ENCODE measurements around the gene PNKD.

PNKD gene

DNA sequence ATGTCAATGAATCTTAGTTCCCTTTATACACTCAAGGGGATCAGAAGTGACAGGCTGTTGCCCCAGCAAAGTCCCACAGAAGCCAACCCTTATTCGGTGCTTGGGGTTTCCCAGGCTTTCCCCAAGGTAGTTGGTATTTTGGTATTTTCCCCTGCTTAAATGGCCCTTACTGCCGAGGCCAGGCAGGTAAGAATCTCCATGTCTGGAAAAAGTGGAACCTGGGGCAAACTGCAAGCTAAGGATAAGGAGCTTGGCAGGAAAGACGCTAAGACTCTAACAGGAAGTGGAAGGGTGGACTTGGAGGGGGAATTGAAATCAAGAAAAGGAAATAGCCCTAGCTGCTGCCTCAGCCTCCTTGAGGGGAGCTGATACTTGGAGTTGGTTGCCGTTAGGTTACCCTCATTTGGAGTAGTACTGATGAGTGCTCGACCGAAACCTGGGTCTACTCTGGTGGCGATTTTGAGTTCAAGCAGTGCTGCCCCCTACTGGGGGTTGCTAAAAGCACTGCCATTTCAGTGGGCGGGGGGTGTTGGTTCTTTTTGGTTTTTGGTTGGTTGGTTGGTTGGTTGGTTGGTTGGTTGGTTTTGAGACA is 12.8 kb upstream of the PNKD start:
- peak; percentile 64 for DNase-seq (ENCODE audit: low spot score)

DNA sequence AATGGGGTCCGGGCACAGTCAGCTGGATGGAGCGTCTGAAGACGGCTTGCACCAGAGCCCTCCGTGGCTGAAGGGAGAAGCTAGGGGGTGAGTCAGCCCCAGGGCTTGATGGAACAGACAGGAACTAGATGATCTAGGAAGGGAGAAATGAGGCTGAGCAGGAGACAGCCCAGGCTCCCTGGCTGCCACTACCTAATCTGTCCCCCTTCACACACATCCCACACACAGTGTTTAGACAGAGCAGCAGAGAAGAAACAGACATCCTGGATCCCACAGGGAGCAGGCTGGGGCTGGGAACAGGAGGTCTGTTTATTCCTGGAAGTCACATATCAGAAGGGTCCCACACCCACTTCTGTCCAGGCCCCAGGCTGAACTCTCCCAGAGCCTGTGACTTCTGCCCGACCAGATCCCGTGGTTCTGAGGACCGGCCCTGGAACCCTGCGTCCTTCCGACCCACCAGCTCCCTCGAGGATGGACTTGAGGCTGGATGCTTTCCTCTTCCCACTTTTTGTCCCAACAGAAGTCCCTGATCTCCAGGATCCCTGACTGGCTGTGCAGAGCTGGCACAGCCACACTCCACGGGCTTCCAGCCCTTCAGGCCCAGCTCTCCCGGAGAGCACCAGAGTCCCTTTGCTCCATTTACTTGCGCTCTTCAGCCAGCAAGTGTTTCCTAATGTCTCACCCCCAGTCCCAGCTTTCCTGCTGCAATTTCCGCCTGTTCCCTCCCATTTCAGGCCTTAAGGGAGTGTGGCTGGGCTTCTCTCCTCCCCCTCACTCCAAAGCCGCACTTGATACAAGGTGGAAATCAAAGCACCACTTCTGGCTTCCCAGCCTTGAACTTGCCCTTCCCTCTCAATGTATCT is 11.0 kb upstream of the PNKD start:
- DNase-seq (ENCODE audit: low spot score) = no peak

GRCh38 chr2:218260166-218260565 is 10.2 kb upstream of the PNKD start:
- DNase-seq (ENCODE audit: low spot score) = no peak

DNA sequence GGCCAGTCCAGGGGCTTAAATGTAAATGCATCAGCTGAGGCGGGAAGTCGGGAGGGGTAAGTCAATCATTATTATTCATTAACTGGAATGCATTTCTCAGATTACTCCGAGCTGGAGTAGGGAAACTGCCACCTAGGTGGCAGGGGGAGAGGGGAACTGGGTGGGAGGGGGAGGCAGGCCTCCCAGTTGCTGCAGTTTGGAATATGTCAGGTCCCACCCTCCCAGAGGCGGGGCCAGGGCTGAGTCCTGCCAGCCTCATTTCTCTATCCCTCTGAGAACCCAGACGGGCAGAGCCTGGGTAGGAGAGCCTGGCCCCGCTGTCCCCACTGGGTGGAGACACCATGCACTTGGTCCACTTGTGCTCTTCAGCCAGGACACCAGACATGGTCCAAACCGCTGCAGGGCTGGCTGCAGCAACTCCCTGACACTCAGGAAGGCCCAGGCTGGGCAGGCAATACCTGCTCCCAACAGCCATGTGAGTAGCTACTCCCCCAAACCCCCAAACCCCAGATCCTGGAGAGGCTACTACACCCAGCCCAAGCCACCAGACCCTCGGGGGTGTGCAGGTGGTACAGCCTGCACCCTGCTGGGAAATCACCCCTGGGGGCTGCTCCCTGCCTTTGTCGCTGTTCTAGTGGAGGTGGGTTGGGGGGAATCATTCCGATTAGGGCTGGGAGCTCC is 9.4 kb upstream of the PNKD start, which contains the start of gene GPBAR1:
GPBAR1 (plus strand) TSS at position 274 of the 681 bp plus-strand sequence. CDS start 1,710 bp downstream, outside the sequence.
- DNase-seq (ENCODE audit: low spot score) = no peak

DNA sequence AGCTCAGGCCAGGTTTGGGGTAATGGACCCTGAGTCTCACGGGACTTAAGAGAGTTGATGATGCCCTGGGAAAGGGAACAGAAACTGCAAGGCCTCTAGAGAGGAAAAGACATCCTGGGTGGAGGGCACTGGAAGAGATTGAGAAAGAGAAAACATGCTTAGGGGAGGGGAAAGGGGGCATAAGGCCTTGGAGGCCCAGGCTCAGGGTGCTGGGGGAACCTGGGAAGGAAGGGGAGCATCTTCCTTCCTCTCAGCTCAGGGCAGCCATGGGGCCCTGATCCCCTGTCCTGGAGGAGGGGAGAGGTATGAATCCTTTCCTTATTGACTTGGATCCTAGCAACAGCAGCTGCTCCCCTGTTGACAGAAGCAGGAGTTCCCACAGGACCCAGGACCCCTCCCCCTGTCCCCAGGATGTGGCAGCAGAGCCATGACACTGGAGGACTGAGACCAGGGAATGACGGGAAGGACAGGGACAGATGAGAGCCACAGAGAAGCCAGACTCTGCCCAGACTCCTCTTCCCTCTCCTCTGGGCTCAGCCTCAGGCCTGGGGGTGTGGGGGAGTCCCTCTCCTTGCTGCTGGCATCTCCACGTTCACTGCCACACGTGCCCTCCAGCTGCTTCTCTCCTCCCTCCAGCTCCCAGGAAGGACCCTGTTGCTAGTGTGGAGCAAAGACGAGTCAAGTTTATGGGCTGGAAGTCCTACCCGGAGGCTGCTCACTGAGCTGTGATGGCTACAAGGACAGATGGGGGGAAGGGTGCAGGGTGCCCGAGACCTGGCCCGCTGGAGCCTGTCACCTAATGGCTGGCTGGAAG is 8.7 kb upstream of the PNKD start:
- no peak for DNase-seq (ENCODE audit: low spot score)

DNA sequence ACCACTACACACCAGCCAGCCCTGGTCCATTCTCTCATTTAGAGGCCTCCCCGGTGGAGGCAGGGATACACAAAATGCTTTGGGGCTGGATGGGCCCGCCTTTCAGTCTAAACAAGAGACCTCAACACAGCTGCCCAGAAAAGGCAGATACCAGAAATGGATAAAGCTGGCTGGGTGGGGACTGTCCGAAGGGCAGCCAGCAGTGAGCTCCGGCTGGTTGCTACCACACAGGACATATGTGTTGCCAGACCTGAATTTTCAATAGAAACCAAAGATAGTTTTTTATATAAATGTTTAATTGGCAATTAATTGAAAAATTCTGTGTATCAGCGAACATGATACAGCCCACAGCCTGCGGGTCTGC is 8.1 kb upstream of the PNKD start:
- no peak for DNase-seq (ENCODE audit: low spot score)

- no peak for DNase-seq (ENCODE audit: low spot score)
Measured at GRCh38 chr2:218262631-218263586, 7.4 kb upstream of the PNKD start.

DNA sequence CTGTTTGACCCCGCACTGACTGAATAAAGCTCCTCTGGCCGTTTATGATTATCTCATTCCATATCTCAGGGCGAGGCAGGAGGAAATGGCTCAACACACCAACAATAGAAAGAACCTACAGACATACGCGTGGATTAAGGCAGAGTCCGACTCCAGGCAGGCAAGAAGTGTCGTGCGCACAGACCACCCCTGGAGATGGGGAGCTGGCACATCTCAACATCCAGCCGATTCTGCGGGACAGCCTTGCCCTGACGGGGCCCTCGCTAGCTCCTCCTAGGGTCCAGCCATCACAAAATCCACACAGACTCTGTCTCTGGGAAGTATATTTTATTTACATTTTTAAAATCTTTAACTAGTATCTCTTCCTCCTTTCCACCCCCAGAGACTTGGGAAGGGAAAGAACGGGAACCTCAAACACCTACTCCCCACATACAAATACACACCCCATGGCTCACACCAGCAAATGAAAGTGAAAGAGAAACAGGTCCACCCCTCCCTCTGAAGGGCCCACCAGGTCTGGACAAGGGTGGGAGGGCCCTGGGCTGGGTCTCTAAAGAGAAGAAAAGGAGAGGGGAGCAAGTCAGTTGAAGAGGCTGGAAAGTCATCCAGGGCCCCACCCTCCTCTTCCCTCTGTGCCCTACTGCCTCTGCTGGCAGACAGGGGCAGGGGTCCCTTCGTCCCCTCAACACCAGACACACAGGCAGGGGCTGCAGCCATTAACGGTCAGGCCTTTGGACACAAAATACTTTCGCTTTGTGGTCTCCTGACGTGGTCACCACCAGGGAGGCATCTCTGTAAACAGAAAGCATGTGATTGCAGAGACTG is 6.3 kb upstream of the PNKD start:
- no peak for DNase-seq (ENCODE audit: low spot score)

- no peak for DNase-seq (ENCODE audit: low spot score)
Measured at GRCh38 chr2:218264773-218265561, 5.4 kb upstream of the PNKD start.

DNA sequence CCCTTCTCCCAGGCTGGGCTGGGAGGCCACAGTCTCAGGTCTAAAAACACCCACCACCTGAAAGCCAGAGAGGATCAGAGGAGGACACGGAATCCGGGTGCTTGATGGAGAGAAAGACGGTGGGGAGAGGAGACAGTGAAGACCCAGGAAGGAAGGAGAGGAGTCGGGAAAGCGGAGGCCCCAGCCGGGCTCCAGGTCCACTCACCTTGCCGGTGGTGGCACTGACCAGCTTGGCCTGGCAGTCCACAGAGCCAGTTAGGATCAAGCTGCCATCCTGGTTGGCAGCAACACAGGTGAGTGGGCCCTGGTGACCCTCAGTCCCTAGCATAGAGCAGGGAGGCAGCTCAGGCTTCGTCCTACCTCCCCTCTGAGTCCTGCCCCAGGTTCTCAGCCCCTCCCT is 4.7 kb upstream of the PNKD start:
- no peak for DNase-seq (ENCODE audit: low spot score)

GRCh38 chr2:218266316-218266979 is 3.9 kb upstream of the PNKD start:
- DNase-seq (ENCODE audit: low spot score) = no peak

- DNase-seq (ENCODE audit: low spot score) = no peak
Measured at GRCh38 chr2:218267259-218267658, 3.1 kb upstream of the PNKD start.

- peak; percentile 34 for DNase-seq (ENCODE audit: low spot score)
Measured at GRCh38 chr2:218270721-218271486, 585 bp downstream of the PNKD start.

DNA sequence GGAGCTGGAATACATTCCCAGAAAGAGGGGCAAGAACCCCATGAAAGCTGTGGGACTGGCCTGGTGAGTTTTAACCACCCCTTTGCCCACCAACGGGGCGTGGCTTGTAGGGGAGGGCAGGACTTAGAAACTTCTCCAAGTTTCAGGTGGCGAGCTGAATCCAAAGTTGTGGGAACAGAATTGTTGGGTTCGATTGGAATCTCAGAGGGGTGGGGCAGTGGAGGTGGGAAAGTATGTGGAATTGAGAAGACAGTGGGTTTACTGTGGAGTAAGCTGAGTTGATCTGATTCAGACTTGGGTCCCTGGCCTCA is 1.1 kb downstream of the PNKD start:
- DNase-seq (ENCODE audit: low spot score) = no peak

- DNase-seq (ENCODE audit: low spot score) = no peak
Measured at GRCh38 chr2:218271865-218272530, 1.7 kb downstream of the PNKD start.

DNA sequence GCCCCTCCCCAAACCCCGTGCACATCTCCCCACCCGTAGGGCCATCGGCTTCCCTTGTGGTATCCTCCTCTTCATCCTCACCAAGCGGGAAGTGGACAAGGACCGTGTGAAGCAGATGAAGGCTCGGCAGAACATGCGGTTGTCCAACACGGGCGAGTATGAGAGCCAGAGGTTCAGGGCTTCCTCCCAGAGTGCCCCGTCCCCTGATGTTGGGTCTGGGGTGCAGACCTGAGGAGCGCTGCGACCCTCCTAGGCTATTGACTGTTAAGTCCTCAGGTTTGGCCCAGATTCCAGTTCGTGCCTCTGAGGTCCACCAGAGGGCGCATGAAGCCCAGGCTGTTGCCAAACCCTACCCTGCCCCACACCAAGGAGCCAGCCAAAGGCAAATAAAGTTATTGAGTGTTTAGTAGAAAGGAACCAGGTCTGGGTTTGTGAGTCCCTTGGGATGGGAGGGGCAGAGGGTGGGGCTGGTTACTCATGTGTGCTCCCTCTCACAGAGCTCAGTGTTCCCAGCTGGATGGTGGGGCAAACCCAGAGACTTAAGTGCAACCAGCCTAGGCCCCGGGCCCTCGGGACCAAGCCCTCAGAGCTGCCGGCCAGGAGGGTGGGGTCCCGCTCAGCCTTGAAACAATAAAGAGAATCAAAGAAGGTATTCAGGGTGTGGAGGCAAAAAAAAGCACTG is 2.4 kb downstream of the PNKD start:
- peak; percentile 91 for DNase-seq (ENCODE audit: low spot score)

Measured in hematopoietic multipotent progenitor cell treated with erythropoietin and hydrocortisone succinate and interleukin-3 and kit ligand, for 15 days (in vitro differentiated cells).